ENCODE results near the gene LONRF3.

DNA sequence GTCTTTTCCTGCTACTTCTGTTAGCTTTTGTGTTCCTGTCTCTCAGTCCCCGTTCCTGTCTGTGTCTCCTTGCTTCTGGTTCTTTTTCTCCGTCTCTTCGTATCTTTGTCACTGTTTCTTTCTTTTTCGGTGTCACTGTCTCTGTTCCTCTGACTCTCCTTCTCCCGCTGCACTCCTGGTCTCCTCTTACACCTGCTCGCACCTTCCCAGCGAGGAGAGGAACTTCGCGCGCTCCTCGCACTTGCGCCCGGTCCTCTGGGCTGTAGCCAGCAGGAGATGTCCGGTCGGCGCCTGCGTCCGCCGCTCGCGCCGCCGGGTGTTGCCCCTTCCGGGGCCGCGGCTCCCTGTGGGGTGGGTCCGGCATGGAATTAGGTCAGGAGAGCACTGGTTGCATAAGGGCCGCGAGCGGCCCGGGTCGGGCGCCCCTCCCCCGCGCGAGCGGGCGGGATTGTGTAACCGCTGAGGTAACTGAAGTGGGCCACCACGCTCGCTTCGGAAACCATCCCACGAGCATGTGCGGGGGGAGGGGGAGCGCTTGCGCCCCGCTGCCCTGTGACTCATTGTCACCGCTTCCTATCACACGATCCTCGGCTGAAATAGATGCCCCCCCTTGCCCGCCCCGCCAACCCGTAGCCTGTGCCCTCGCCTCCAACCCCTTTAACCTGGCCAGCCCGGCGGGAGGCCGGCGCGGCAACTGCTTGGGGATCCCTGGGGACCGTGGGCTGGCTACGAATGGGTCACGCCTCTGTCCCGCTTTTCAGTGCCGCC lies 1.6 kb downstream of the LONRF3 start:
- TF ChIP-seq CTCF (IDR thresholded peaks at IDR 0.05 in 4 of 5, conservative IDR thresholded peaks at IDR 0.05 in 1 of 5), result no peak
- TF ChIP-seq POLR2A (IDR thresholded peaks at IDR 0.05), result peak; percentile 62 to 81
